IMR-90 (cell line): ENCODE data around the gene FRMD1. TPM values are rescaled to one million over a fixed set of nuclear protein-coding genes. Genes with fewer than 3 reads are reported as not detected.

ENCODE experiments used
- ATAC-seq: fragments of 200-7000 bp; cut with Tn5 transposase; 2 replicates; pipeline ENCODE4 v1.9.1; 2020; ENCODE audit warnings: low read depth, mild to moderate bottlenecking, moderate library complexity
- BruUV-seq: library from RNA; stranded (reverse); fragments of 400-500 nt; replicated peaks from 2 replicates; lab custom pipeline; 2021; lab: Mats Ljungman, UMichigan
- CTCF ChIA-PET: fragments of 300-600 bp; formaldehyde crosslinking; extraction: SDS; loops from one replicate; lab custom pipeline; 2021; ENCODE audit warnings: antibody characterized with exemption; lab: Yijun Ruan, JAX
- POLR2A ChIA-PET: fragments of 300-600 bp; sonication (Branson Sonifier 250); formaldehyde crosslinking; loops from one replicate; lab custom pipeline; 2022; ENCODE audit warnings: antibody characterized with exemption; ENCODE audit not compliant: unreplicated experiment; lab: Charles Lee
- DNase-seq: peaks from one replicate; pipeline ENCODE4 v3.0.0; 2013
- H2AFZ ChIP-seq: replicated peaks from 2 replicates; pipeline ENCODE3; 2013; ENCODE audit warnings: low read length, mild to moderate bottlenecking; ENCODE audit not compliant: poor library complexity
- H2AK5ac ChIP-seq: 2 replicates; pipeline ENCODE4 v1.6.1; 2013; ENCODE audit warnings: low read depth, low read length, inconsistent platforms
- H2AK9ac ChIP-seq: replicated peaks from 2 replicates; pipeline ENCODE3; 2013; ENCODE audit warnings: mild to moderate bottlenecking, low read depth, low read length, moderate library complexity; ENCODE audit not compliant: poor library complexity
- H2BK120ac ChIP-seq: 2 replicates; pipeline ENCODE4 v1.6.1; 2013; ENCODE audit warnings: low read depth, low read length, inconsistent platforms
- H2BK15ac ChIP-seq: 3 replicates; pipeline ENCODE4 v1.6.1; 2013; ENCODE audit warnings: low read depth, low read length, inconsistent platforms
- H2BK20ac ChIP-seq: 2 replicates; pipeline ENCODE4 v1.6.1; 2013; ENCODE audit warnings: low read depth, mild to moderate bottlenecking, inconsistent platforms, low read length, moderate library complexity
- H2BK5ac ChIP-seq: 2 replicates; pipeline ENCODE4 v1.6.1; 2013; ENCODE audit warnings: mild to moderate bottlenecking, low read depth, low read length, inconsistent platforms; ENCODE audit not compliant: poor library complexity, severe bottlenecking
- H3K14ac ChIP-seq: replicated peaks from 2 replicates; pipeline ENCODE4 v1.6.1; 2013; ENCODE audit warnings: low read depth, low read length, inconsistent platforms
- H3K18ac ChIP-seq: 2 replicates; pipeline ENCODE4 v1.6.1; 2013; ENCODE audit warnings: low read depth, low read length, control low read depth
- H3K23ac ChIP-seq: 2 replicates; pipeline ENCODE4 v1.6.1; 2013; ENCODE audit warnings: low read depth, low read length, inconsistent platforms
- H3K27ac ChIP-seq: 2 replicates; pipeline ENCODE4 v1.5.1; 2013; ENCODE audit warnings: mild to moderate bottlenecking, control low read depth, low read length; ENCODE audit not compliant: insufficient read depth
- H3K27me3 ChIP-seq: 2 replicates; pipeline ENCODE4 v1.6.1; 2013; ENCODE audit warnings: low read length; ENCODE audit not compliant: control insufficient read depth, insufficient read depth
- H3K36me3 ChIP-seq: 2 replicates; pipeline ENCODE4 v1.6.1; 2013; ENCODE audit warnings: low read length, mixed read lengths; ENCODE audit not compliant: control insufficient read depth, insufficient read depth
- H3K4ac ChIP-seq: 2 replicates; pipeline ENCODE4 v1.6.1; 2013; ENCODE audit warnings: low read depth, low read length, inconsistent platforms
- H3K4me1 ChIP-seq: 2 replicates; pipeline ENCODE4 v1.6.1; 2013; ENCODE audit warnings: low read length, mixed read lengths; ENCODE audit not compliant: control insufficient read depth, insufficient read depth
- H3K4me2 ChIP-seq: 2 replicates; pipeline ENCODE4 v1.6.1; 2013; ENCODE audit warnings: low read depth, mild to moderate bottlenecking, control low read depth, low read length, moderate library complexity
- H3K4me3 ChIP-seq: 2 replicates; pipeline ENCODE4 v1.5.1; 2013; ENCODE audit warnings: low read depth, mild to moderate bottlenecking, control low read depth, low read length, moderate library complexity; ENCODE audit not compliant: insufficient read depth
- H3K56ac ChIP-seq: 2 replicates; pipeline ENCODE4 v1.6.1; 2013; ENCODE audit warnings: low read length, inconsistent platforms; ENCODE audit not compliant: insufficient read depth; ENCODE audit errors: extremely low read depth
- H3K79me1 ChIP-seq, 2 experiments: 2 replicates each; pipeline ENCODE4 v1.6.1; 2013; ENCODE audit warnings: low read length in 2 of 2, inconsistent platforms in 1 of 2, low read depth in 1 of 2
- H3K9ac ChIP-seq: 2 replicates; pipeline ENCODE4 v1.6.1; 2013; ENCODE audit warnings: low read depth, low read length, control low read depth
- H3K9me1 ChIP-seq: 2 replicates; pipeline ENCODE4 v1.6.1; 2013; ENCODE audit warnings: low read length, inconsistent platforms; ENCODE audit not compliant: insufficient read depth
- H3K9me3 ChIP-seq: 2 replicates; pipeline ENCODE4 v1.6.1; 2013; ENCODE audit warnings: low read length; ENCODE audit not compliant: control insufficient read depth, insufficient read depth
- H4K20me1 ChIP-seq: 2 replicates; pipeline ENCODE4 v1.6.1; 2013; ENCODE audit warnings: low read length, inconsistent platforms; ENCODE audit not compliant: insufficient read depth
- H4K5ac ChIP-seq: 2 replicates; pipeline ENCODE4 v1.6.1; 2013; ENCODE audit warnings: mild to moderate bottlenecking, low read depth, low read length, control low read depth
- H4K8ac ChIP-seq, 2 experiments: 2 replicates each; pipeline ENCODE4 v1.6.1; 2013; ENCODE audit warnings: low read depth in 2 of 2, low read length in 2 of 2, control low read depth in 1 of 2, inconsistent platforms in 1 of 2
- H4K91ac ChIP-seq: 2 replicates; pipeline ENCODE4 v1.6.1; 2013; ENCODE audit warnings: low read depth, low read length, inconsistent platforms; ENCODE audit not compliant: insufficient read depth
- BHLHE40 ChIP-seq: fragments of 150-350 bp; IDR thresholded peaks from 2 replicates; pipeline ENCODE4 v1.6.1; 2016; ENCODE audit warnings: mild to moderate bottlenecking, low read depth, low read length
- CEBPB ChIP-seq: IDR thresholded peaks from 2 replicates; pipeline ENCODE4 v1.6.1; 2012; ENCODE audit warnings: low read depth, low read length, improper control_type of control experiment
- CHD1 ChIP-seq: IDR thresholded peaks from 2 replicates; pipeline ENCODE4 v1.6.1; 2012; ENCODE audit warnings: low read depth, low read length, improper control_type of control experiment
- MAFK ChIP-seq: IDR thresholded peaks from 2 replicates; pipeline ENCODE4 v1.6.1; 2012; ENCODE audit warnings: low read depth, low read length, improper control_type of control experiment
- MAZ ChIP-seq: IDR thresholded peaks from 2 replicates; pipeline ENCODE4 v1.6.1; 2012; ENCODE audit warnings: low read depth, mild to moderate bottlenecking, low read length, improper control_type of control experiment, moderate library complexity, borderline replicate concordance
- NFE2L2 ChIP-seq: fragments of 150-350 bp; IDR thresholded peaks from 2 replicates; pipeline ENCODE4 v1.6.1; 2016; ENCODE audit warnings: low read depth, mild to moderate bottlenecking, low read length
- POLR2A ChIP-seq: IDR thresholded peaks from 2 replicates; pipeline ENCODE4 v1.6.1; 2012; ENCODE audit warnings: mild to moderate bottlenecking, low read depth, low read length
- RAD21 ChIP-seq: IDR thresholded peaks from 2 replicates; pipeline ENCODE4 v1.6.1; 2012; ENCODE audit warnings: low read length, improper control_type of control experiment
- RCOR1 ChIP-seq: IDR thresholded peaks from 2 replicates; pipeline ENCODE4 v1.6.1; 2012; ENCODE audit warnings: mild to moderate bottlenecking, low read length, improper control_type of control experiment; ENCODE audit not compliant: insufficient replicate concordance
- RFX5 ChIP-seq: IDR thresholded peaks from 2 replicates; pipeline ENCODE4 v1.8.0; 2012; ENCODE audit warnings: low read depth, mild to moderate bottlenecking, low read length, moderate library complexity
- SMC3 ChIP-seq: fragments of 150-350 bp; IDR thresholded peaks from 2 replicates; pipeline ENCODE4 v1.6.1; 2016; ENCODE audit warnings: low read depth, mild to moderate bottlenecking, antibody characterized with exemption, low read length, moderate library complexity
- WGBS, 2 experiments: methylation state at CpG; one replicate each; pipeline versions ENCODE4 v1.1.5 to v1.1.7; 2013; ENCODE audit warnings: missing lambda C conversion rate in 2 of 2; ENCODE audit not compliant: insufficient read length in 1 of 2; ENCODE audit errors: extremely low coverage in 2 of 2; 5-methylcytosine and 5-hydroxymethylcytosine counted together
- dilution Hi-C: fragments of 300-500 bp; cut with HindIII; formaldehyde crosslinking; loops from one replicate; pipeline ENCODE4 v1.14.3; 2018; ENCODE audit warnings: low sequenced_read_pairs; ENCODE audit not compliant: unreplicated experiment
- in situ Hi-C: fragments of 300-500 bp; cut with MboI; formaldehyde crosslinking; loops from 3 replicates; pipeline ENCODE4 v1.14.3; 2019; ENCODE audit warnings: low sequenced_read_pairs, inconsistent platforms, mixed read lengths
- intact Hi-C: fragments of 100-400 bp; cut with micrococcal nuclease; formaldehyde crosslinking; loops from 2 replicates; pipeline ENCODE4 v1.10.0; 2022
- polyA plus RNA-seq, 3 experiments: library from polyadenylated mRNA; depleted of rRNA; stranded (reverse); fragments of >200 nt; gene quantifications; 2 replicates each; pipeline ENCODE4 v1.2.3, GENCODE V29; 2012; ENCODE audit warnings: low replicate concordance in 1 of 3
- total RNA-seq: library from RNA; depleted of rRNA; stranded (reverse); fragments of >200 nt; gene quantifications from 2 replicates; pipeline ENCODE4 v1.2.3, GENCODE V29; 2012
- TF ChIP-seq, protein P1 (sequence below): conservative IDR thresholded peaks from 2 replicates; pipeline ENCODE4 v1.5.1; 2012; ENCODE audit warnings: mild to moderate bottlenecking, low read depth, low read length, improper control_type of control experiment
- TF ChIP-seq, protein P2 (sequence below): fragments of 150-350 bp; IDR thresholded peaks from 2 replicates; pipeline ENCODE4 v1.6.1; 2016; ENCODE audit warnings: low read depth, mild to moderate bottlenecking, low read length, moderate library complexity, borderline replicate concordance

Gene FRMD1
- total and polyA plus RNA-seq, 2 of the 4 experiments (the other 2 are of a cell fraction) = not detected

DNA sequence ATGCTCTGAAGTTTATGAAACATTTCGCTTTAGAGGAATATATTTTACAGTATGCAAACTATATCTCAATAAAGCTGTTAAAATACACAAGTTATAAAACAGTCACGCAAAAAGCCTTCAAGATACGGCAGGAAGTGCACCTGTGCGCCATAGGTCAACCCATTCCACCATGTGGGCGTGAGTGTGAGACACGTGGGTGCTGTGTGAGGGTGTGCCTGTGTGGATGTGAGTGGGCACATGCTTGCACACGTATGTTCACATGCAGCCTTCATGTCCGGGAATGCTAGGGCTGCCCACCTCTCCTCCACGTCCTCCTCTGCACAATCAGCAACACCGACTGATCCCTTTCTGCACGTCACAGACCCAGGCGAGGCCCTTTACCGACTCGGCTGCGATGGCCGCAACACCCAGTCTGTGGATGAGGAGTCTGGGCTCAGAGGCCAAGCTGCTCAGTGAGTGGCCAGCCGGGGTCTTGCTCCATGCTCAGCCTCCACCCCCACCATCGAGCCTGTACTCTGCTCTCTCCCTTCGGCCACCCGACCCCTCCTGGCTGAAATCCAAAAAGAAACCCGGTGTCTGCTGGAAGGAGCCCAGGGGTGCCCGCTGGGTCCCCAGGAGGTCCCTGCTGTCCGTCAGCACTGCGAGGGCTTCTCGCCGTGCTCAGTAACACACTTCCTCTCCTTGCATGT, 3.0 kb upstream of the FRMD1 start:
- intact Hi-C loops (no loop called here), in situ Hi-C loops (no loop called here), dilution Hi-C loops (no loop called here)
- Histone ChIP-seq H3K18ac (no peak overlapping the region), H3K9ac (no peak overlapping the region), H4K91ac (no peak overlapping the region), H3K4me1 (no peaks in the 10 kb centered on the region; the same call in 1 of the 2 replicates), H3K23ac (no peak overlapping the region), H3K27me3 (peaks cover 5% of the 10 kb centered on the region; the same call in 1 of the 2 replicates), H3K36me3 (no peaks in the 10 kb centered on the region), H3K4ac (no peak overlapping the region), H3K4me2 (no peak overlapping the region), H4K5ac (no peak overlapping the region), H2BK15ac (no peak overlapping the region), H3K27ac (no peak overlapping the region), H4K20me1 (no peaks in the 10 kb centered on the region), H2AFZ (no peak overlapping the region), H2BK5ac (no peak overlapping the region), H3K14ac (no peak overlapping the region), H3K56ac (no peak overlapping the region), H3K4me3 (no peak overlapping the region), H3K79me1 (no peaks in the 10 kb centered on the region), H2AK9ac (no peak overlapping the region), H2BK20ac (no peak overlapping the region), H2BK120ac (no peak overlapping the region), H4K8ac (no peak overlapping the region), H3K9me1 (no peaks in the 10 kb centered on the region), H3K9me3 (no peaks in the 10 kb centered on the region), H2AK5ac (no peak overlapping the region)
- BruUV-seq = no TSS peak
- TF ChIP-seq, protein P1, sequence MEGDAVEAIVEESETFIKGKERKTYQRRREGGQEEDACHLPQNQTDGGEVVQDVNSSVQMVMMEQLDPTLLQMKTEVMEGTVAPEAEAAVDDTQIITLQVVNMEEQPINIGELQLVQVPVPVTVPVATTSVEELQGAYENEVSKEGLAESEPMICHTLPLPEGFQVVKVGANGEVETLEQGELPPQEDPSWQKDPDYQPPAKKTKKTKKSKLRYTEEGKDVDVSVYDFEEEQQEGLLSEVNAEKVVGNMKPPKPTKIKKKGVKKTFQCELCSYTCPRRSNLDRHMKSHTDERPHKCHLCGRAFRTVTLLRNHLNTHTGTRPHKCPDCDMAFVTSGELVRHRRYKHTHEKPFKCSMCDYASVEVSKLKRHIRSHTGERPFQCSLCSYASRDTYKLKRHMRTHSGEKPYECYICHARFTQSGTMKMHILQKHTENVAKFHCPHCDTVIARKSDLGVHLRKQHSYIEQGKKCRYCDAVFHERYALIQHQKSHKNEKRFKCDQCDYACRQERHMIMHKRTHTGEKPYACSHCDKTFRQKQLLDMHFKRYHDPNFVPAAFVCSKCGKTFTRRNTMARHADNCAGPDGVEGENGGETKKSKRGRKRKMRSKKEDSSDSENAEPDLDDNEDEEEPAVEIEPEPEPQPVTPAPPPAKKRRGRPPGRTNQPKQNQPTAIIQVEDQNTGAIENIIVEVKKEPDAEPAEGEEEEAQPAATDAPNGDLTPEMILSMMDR = no peak
- no peak for TF ChIP-seq MAZ
- TF ChIP-seq RFX5 = no peak
- no peak for TF ChIP-seq SMC3
- no peak for TF ChIP-seq RCOR1
- TF ChIP-seq BHLHE40 = no peak
- TF ChIP-seq MAFK = no peak
- TF ChIP-seq, protein P2, sequence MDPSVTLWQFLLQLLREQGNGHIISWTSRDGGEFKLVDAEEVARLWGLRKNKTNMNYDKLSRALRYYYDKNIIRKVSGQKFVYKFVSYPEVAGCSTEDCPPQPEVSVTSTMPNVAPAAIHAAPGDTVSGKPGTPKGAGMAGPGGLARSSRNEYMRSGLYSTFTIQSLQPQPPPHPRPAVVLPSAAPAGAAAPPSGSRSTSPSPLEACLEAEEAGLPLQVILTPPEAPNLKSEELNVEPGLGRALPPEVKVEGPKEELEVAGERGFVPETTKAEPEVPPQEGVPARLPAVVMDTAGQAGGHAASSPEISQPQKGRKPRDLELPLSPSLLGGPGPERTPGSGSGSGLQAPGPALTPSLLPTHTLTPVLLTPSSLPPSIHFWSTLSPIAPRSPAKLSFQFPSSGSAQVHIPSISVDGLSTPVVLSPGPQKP = no peak
- no peak for TF ChIP-seq CEBPB
- TF ChIP-seq RAD21 = no peak
- no peak for TF ChIP-seq CHD1
- TF ChIP-seq NFE2L2 = no peak
- TF ChIP-seq POLR2A = no peak
- ChIA-PET POLR2A (no interaction called here), CTCF (no interaction called here)
- WGBS, 2 experiments = 60% methylated on average over 2 of the region's 26 CpGs; no CpG with 5 or more reads in 1 of the 2 experiments
- ATAC-seq (no peak), DNase-seq (no peak)
